ENCODE data around the gene NKAIN2.

DNA sequence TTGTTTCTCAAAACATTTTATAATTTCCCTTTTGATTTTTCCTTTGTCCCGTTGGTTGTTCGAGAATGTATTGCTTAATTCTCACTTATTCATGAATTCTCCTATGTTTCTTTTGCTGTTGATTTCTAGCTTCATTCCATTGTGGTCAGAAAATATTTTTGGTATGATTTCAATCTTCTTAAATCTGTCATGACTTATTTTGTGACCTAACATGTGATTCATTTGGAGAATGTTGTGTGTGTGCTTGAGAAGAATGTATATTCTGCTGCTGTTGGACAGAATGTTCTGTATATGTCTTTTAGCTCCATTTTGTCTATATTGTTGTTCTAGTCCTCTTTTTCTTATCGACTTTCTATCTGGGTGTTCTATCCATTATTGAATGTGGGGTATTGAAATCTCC lies 872.4 kb downstream of the NKAIN2 start:
- TF ChIP-seq, protein P1, sequence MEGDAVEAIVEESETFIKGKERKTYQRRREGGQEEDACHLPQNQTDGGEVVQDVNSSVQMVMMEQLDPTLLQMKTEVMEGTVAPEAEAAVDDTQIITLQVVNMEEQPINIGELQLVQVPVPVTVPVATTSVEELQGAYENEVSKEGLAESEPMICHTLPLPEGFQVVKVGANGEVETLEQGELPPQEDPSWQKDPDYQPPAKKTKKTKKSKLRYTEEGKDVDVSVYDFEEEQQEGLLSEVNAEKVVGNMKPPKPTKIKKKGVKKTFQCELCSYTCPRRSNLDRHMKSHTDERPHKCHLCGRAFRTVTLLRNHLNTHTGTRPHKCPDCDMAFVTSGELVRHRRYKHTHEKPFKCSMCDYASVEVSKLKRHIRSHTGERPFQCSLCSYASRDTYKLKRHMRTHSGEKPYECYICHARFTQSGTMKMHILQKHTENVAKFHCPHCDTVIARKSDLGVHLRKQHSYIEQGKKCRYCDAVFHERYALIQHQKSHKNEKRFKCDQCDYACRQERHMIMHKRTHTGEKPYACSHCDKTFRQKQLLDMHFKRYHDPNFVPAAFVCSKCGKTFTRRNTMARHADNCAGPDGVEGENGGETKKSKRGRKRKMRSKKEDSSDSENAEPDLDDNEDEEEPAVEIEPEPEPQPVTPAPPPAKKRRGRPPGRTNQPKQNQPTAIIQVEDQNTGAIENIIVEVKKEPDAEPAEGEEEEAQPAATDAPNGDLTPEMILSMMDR (optimal IDR thresholded peaks at IDR 0.05 in 1 of 3, IDR thresholded peaks at IDR 0.05 in 1 of 3, conservative IDR thresholded peaks at IDR 0.05 in 1 of 3; ENCODE audit: extremely low read depth in 1 of 3, insufficient read depth in 2 of 3, low read length in 3 of 3), result no peak
- TF ChIP-seq EZH2 (IDR thresholded peaks at IDR 0.05; ENCODE audit: low read length), result no peak
